SK-N-SH treated with all-trans-retinoic acid at 6 μM for 48 hours (cell line): ENCODE data around the gene MAP1S.
"Not testable (repeated sequence)": the region's sequence is repeated elsewhere in the genome, so short reads cannot be mapped to it uniquely, and the experiment has no call there.

Experiments
- ATAC-seq: fragments of 200-7000 bp; cut with Tn5 transposase; 3 replicates; pipeline ENCODE4 v1.9.1; 2020; ENCODE audit warnings: mild to moderate bottlenecking, moderate library complexity
- GLIS3 ChIP-seq: fragments of 250-450 bp; sonication (Bioruptor Pico); IDR thresholded peaks from 2 replicates; pipeline ENCODE4 v1.5.0; 2020; ENCODE audit warnings: mild to moderate bottlenecking, moderate library complexity
- TOX ChIP-seq: fragments of 250-450 bp; sonication (Bioruptor Pico); IDR thresholded peaks from 2 replicates; pipeline ENCODE4 v1.8.0; 2021; ENCODE audit warnings: mild to moderate bottlenecking, moderate library complexity, borderline replicate concordance
- ZC3H10 ChIP-seq: fragments of 250-450 bp; sonication (Bioruptor Pico); IDR thresholded peaks from 2 replicates; pipeline ENCODE4 v1.5.1; 2021; ENCODE audit warnings: mild to moderate bottlenecking, moderate library complexity
- ZFP3 ChIP-seq: fragments of 250-450 bp; sonication (Bioruptor Pico); IDR thresholded peaks from 2 replicates; pipeline ENCODE4 v1.5.0; 2020; ENCODE audit warnings: mild to moderate bottlenecking, moderate library complexity
- ZNF8 ChIP-seq: fragments of 450-650 bp; formaldehyde crosslinking; IDR thresholded peaks from 2 replicates; pipeline ENCODE4 v1.5.0; 2020; ENCODE audit warnings: mild to moderate bottlenecking, moderate library complexity
- TF ChIP-seq, protein P1 (sequence below): fragments of 250-450 bp; sonication (Bioruptor Pico); IDR thresholded peaks from 2 replicates; pipeline ENCODE4 v1.8.0; 2020; ENCODE audit warnings: mild to moderate bottlenecking, moderate library complexity, borderline replicate concordance
- TF ChIP-seq, protein P2 (sequence below): fragments of 250-450 bp; sonication (Bioruptor Pico); IDR thresholded peaks from 2 replicates; pipeline ENCODE4 v1.5.1; 2020; ENCODE audit warnings: low read depth, mild to moderate bottlenecking, moderate library complexity
- TF ChIP-seq, protein P3 (sequence below): fragments of 250-450 bp; sonication (Bioruptor Pico); IDR thresholded peaks from 2 replicates; pipeline ENCODE4 v1.5.0; 2020; ENCODE audit warnings: mild to moderate bottlenecking, moderate library complexity

The MAP1S gene

DNA sequence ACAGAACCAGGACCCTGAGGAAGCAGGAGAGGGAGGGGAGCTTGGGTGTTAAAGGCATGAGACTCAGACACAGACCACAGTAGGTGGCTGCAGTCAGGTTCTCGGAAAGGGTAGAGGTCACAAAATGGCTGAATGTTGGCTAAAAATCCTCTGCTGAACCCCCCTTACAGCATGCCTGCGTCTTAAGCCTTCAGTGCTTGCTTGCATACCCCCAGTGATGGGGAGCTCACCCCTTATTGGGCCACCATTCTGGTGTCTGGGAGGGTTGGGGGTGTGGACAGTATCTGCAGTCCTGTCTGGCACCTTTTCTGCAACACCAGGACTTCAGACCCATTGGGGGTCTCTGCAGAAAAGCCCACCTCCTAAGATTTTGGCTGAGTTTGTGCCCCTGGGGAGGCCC is 61.5 kb downstream of the MAP1S start:
- TF ChIP-seq, protein P1, sequence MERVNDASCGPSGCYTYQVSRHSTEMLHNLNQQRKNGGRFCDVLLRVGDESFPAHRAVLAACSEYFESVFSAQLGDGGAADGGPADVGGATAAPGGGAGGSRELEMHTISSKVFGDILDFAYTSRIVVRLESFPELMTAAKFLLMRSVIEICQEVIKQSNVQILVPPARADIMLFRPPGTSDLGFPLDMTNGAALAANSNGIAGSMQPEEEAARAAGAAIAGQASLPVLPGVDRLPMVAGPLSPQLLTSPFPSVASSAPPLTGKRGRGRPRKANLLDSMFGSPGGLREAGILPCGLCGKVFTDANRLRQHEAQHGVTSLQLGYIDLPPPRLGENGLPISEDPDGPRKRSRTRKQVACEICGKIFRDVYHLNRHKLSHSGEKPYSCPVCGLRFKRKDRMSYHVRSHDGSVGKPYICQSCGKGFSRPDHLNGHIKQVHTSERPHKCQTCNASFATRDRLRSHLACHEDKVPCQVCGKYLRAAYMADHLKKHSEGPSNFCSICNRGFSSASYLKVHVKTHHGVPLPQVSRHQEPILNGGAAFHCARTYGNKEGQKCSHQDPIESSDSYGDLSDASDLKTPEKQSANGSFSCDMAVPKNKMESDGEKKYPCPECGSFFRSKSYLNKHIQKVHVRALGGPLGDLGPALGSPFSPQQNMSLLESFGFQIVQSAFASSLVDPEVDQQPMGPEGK (CRISPR knock-in tag): no peak
- TF ChIP-seq TOX (CRISPR knock-in tag) (no peak), ZNF8 (CRISPR knock-in tag) (no peak), GLIS3 (CRISPR knock-in tag) (no peak), ZFP3 (no peak), ZC3H10 (CRISPR knock-in tag) (no peak)
- TF ChIP-seq, protein P2, sequence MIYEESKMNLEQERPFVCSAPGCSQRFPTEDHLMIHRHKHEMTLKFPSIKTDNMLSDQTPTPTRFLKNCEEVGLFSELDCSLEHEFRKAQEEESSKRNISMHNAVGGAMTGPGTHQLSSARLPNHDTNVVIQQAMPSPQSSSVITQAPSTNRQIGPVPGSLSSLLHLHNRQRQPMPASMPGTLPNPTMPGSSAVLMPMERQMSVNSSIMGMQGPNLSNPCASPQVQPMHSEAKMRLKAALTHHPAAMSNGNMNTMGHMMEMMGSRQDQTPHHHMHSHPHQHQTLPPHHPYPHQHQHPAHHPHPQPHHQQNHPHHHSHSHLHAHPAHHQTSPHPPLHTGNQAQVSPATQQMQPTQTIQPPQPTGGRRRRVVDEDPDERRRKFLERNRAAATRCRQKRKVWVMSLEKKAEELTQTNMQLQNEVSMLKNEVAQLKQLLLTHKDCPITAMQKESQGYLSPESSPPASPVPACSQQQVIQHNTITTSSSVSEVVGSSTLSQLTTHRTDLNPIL (CRISPR knock-in tag): no peak
- TF ChIP-seq, protein P3, sequence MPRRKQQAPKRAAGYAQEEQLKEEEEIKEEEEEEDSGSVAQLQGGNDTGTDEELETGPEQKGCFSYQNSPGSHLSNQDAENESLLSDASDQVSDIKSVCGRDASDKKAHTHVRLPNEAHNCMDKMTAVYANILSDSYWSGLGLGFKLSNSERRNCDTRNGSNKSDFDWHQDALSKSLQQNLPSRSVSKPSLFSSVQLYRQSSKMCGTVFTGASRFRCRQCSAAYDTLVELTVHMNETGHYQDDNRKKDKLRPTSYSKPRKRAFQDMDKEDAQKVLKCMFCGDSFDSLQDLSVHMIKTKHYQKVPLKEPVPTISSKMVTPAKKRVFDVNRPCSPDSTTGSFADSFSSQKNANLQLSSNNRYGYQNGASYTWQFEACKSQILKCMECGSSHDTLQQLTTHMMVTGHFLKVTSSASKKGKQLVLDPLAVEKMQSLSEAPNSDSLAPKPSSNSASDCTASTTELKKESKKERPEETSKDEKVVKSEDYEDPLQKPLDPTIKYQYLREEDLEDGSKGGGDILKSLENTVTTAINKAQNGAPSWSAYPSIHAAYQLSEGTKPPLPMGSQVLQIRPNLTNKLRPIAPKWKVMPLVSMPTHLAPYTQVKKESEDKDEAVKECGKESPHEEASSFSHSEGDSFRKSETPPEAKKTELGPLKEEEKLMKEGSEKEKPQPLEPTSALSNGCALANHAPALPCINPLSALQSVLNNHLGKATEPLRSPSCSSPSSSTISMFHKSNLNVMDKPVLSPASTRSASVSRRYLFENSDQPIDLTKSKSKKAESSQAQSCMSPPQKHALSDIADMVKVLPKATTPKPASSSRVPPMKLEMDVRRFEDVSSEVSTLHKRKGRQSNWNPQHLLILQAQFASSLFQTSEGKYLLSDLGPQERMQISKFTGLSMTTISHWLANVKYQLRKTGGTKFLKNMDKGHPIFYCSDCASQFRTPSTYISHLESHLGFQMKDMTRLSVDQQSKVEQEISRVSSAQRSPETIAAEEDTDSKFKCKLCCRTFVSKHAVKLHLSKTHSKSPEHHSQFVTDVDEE: no peak
- no peak for ATAC-seq

DNA sequence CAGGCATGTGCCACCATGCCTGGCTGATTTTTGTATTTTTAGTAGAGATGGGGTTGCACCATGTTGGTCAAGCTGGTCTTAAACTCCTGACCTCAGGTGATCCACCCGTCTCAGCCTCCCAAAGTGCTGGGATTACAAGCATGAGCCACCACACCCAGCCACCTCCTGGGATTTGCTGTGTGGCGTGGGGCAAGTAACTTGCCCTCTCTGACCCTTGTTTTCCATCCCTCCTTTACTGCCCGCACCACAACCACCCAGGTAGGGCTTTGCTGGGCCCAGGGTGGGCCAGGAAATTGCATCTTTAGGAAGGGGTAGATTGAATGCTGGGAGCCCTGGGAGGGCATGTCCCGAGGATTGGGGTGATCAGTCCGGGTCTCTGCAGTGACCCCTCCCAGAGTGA is 64.4 kb downstream of the MAP1S start:
- ATAC-seq: not testable (repeated sequence)
